ENCODE measurements around the gene CRISP1.
"Not testable (repeated sequence)": the region's sequence is repeated elsewhere in the genome, so short reads cannot be mapped to it uniquely, and the experiment has no call there.

The CRISP1 gene

GRCh38 chr6:49906526-49906925 is 40.2 kb upstream of the CRISP1 start:
- no peak for DNase-seq (ENCODE audit: low spot score)
- in situ Hi-C loops (cut with MboI; ENCODE audit: low sequenced_read_pairs, unreplicated experiment), result no loop called here
- TF ChIP-seq CTCF (IDR thresholded peaks at IDR 0.05; ENCODE audit: borderline replicate concordance, control extremely low read depth, extremely low read depth, insufficient read depth, missing control alignments), result no peak

DNA sequence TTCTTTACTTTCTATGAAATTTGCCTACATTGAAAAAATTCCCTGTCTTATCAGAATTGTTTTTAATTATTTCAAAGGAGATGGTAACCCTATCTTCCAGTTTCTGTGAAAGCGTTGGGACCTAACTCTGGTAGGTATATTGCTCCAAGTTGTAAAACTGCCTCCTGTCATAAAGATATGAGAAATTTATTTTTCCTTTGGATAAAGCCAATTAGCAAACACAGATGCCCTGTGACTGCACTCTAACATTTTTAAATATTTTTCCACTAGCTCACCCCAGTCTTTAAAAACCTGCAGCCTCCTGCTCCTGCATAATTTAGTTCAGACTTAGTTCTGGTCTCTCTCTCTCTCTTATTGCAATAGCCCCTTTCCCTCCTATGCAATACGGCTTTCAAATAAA is 39.0 kb upstream of the CRISP1 start:
- no peak for DNase-seq (ENCODE audit: low spot score)
- in situ Hi-C loops (cut with MboI; ENCODE audit: low sequenced_read_pairs, unreplicated experiment), result no loop called here
- no peak for TF ChIP-seq CTCF (IDR thresholded peaks at IDR 0.05; ENCODE audit: borderline replicate concordance, control extremely low read depth, extremely low read depth, insufficient read depth, missing control alignments)

DNA sequence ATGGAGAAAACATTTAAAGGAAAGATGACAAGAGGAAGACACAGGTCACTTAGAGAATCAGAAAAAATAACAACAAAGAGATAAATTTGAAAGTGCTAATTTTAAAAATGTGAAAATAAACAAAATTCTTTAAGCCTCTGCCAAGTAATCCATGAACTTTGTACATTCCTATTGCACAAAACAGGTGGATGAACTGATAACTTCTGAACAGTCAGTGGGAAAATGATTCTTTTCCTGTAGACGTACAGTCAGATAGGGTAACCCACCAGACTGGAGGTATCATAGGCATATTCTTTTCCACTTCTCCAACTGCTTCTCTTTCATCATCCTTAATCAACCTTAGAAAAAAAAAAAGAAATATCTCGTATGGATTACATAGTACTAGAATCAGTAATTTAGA is 36.5 kb upstream of the CRISP1 start:
- in situ Hi-C loops (cut with MboI; ENCODE audit: low sequenced_read_pairs, unreplicated experiment), result no loop called here
- DNase-seq (ENCODE audit: low spot score), result no peak
- TF ChIP-seq CTCF (IDR thresholded peaks at IDR 0.05; ENCODE audit: borderline replicate concordance, control extremely low read depth, extremely low read depth, insufficient read depth, missing control alignments), result no peak

- in situ Hi-C loops (cut with MboI; ENCODE audit: low sequenced_read_pairs, unreplicated experiment), result no loop called here
- no peak for DNase-seq (ENCODE audit: low spot score)
- no peak for TF ChIP-seq CTCF (IDR thresholded peaks at IDR 0.05; ENCODE audit: borderline replicate concordance, control extremely low read depth, extremely low read depth, insufficient read depth, missing control alignments)
Measured at GRCh38 chr6:49898904-49899566, 32.7 kb upstream of the CRISP1 start.

DNA sequence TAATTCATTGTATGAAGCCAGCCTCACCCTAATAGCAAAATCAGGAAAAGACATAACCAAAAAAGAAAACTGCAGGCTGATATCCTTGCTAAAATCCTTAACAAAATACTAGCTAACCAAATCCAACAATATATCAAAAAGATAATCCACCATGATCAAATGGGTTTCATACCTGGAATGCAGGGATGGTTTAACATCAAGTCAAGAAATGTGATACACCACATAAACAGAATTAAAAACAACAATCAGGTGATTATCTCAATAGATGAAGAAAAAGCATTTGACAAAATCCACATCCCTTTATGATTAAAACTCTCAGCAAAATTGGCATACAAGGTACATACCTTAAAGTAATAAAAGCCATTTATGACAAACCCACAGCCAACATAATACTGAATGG is 29.2 kb upstream of the CRISP1 start:
- in situ Hi-C loops (cut with MboI; ENCODE audit: low sequenced_read_pairs, unreplicated experiment), result not testable (repeated sequence)

DNA sequence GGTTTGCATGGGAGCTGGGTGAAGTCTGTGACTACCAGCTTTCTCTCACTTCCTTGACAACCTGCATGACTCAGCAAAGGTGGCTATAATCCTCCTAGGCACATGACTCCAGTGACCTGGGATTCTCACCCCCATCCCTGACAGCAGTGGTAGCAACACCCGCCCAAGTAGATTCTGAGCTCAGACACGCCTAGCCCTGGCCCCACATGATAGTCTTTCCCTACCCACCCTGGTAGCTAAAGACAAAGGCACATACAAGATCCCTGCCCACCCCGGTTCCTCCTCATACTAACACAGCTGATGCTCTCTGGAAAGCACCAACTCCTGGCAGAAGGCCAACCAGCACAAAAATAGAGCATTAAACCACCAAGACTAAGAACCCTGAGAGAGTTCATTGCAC is 25.9 kb upstream of the CRISP1 start:
- TF ChIP-seq CTCF (IDR thresholded peaks at IDR 0.05; ENCODE audit: borderline replicate concordance, control extremely low read depth, extremely low read depth, insufficient read depth, missing control alignments), result no peak
- in situ Hi-C loops (cut with MboI; ENCODE audit: low sequenced_read_pairs, unreplicated experiment), result no loop called here
- no peak for DNase-seq (ENCODE audit: low spot score)

More for the DNA sequence above, 29.2 kb upstream of the CRISP1 start:
- not testable (repeated sequence) for DNase-seq (ENCODE audit: low spot score)

DNA sequence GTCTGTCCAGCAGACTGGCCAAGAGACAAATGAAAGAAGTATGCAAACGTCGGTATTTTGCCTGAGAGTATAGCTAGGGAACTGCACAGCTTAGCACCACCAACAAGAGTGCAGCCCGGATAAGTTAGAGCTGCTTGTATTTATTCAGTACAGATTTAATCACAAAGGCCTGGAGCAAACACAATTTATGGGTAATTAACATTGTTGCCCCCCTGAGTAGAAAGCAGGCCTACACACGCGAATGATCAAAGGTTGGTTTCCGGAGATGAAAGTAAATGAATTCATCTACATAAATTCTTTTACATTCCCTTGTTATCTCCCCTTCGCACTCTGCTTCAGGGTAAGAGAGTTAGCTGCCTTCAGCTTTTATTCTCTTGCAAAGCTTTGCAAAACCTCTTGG is 24.7 kb upstream of the CRISP1 start:
- TF ChIP-seq CTCF (IDR thresholded peaks at IDR 0.05; ENCODE audit: borderline replicate concordance, control extremely low read depth, extremely low read depth, insufficient read depth, missing control alignments), result no peak
- DNase-seq (ENCODE audit: low spot score), result no peak
- in situ Hi-C loops (cut with MboI; ENCODE audit: low sequenced_read_pairs, unreplicated experiment), result no loop called here
